ENCODE measurements around the gene UBXN11. TPM values are rescaled to one million over a fixed set of nuclear protein-coding genes. Genes with fewer than 3 reads are reported as not detected.

UBXN11 gene
- total RNA-seq, 6 donors from 2014 or later, result 25.7 to 194 (median 62.5) TPM

DNA sequence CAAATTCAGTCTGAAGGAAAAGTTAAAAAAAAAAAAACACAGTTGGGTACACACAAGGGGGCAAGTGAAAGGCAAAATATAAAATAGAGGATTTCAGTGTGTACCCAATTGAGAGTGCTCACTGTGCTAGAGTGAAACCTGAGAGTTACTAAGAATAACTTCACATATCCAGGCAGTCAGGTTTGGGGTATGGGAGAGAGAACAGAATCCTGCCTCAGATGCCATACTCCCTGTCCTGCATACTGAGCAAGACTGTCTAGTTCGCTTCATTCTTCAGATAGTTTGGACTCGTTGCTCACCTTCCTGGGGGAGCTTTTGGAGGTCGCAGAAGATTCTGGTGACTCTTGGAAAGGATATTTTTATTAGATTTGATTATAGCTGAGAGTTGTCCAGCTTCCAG lies 52.0 kb downstream of the UBXN11 start:
- Histone ChIP-seq H3K4me1 (no peaks in the 10 kb centered on the region), H3K9me3 (no peaks in the 10 kb centered on the region), H3K4me3 (no peak overlapping the region), H3K27me3 (no peaks in the 10 kb centered on the region), H3K27ac (no peak overlapping the region), H3K36me3 (peaks cover 0 to 33% (median 14%) of the 10 kb centered on the region in 4 donors)
- ATAC-seq (ENCODE audit: low FRiP score in 2 of 2) (no peak), DNase-seq (no peak)
- WGBS, 2 donors, result 78 to 93% methylated on average over 3 of the region's 3 CpGs
- TF ChIP-seq EP300 (IDR thresholded peaks at IDR 0.05) (no peak), POLR2A (IDR thresholded peaks at IDR 0.05) (no peak), POLR2AphosphoS5 (IDR thresholded peaks at IDR 0.05) (no peak), CTCF (IDR thresholded peaks at IDR 0.05) (no peak)

GRCh38 chr1:26252718-26253117 lies 53.7 kb downstream of the UBXN11 start:
- Histone ChIP-seq H3K36me3 (peaks cover 0 to 19% (median 6%) of the 10 kb centered on the region in 4 donors), H3K4me1 (no peaks in the 10 kb centered on the region), H3K4me3 (no peak overlapping the region), H3K9me3 (no peaks in the 10 kb centered on the region), H3K27ac (no peak overlapping the region), H3K27me3 (no peaks in the 10 kb centered on the region)
- no peak for TF ChIP-seq POLR2A (IDR thresholded peaks at IDR 0.05)
- no peak for DNase-seq
- 75 to 81% methylated on average over 7 of the region's 7 CpGs for WGBS, 2 donors
- no peak for ATAC-seq (ENCODE audit: low FRiP score in 2 of 2)

DNA sequence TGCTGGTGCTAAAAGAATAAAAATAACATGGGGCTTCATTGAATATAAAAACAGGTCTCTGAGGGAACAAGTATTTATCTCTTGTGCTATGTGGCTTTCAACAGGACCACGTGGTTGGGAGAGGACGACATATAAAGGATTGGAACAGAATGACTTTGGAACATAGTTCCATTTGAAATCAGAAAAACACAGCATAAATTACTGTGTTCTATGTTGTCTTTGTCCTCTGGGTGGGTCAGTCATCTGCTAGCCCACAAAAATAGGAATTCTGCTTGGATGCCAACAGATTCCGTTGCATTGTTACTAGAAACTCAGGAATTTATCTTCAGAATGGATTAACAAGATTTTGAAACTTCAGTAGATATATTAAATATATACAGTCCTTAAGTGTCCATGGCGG lies 66.5 kb downstream of the UBXN11 start:
- no peak for ATAC-seq (ENCODE audit: low FRiP score in 2 of 2)
- no peak for TF ChIP-seq POLR2AphosphoS5 (IDR thresholded peaks at IDR 0.05)
- TF ChIP-seq EP300 (IDR thresholded peaks at IDR 0.05), result no peak
- TF ChIP-seq CTCF (IDR thresholded peaks at IDR 0.05), result no peak
- TF ChIP-seq POLR2A (IDR thresholded peaks at IDR 0.05), result no peak
- Histone ChIP-seq H3K4me3 (no peak overlapping the region), H3K27me3 (no peaks in the 10 kb centered on the region), H3K9me3 (no peaks in the 10 kb centered on the region), H3K36me3 (peaks cover 0 to 10% (median 5%) of the 10 kb centered on the region in 4 donors), H3K4me1 (peaks cover 0 to 7% (median 4%) of the 10 kb centered on the region in 4 donors), H3K27ac (no peak overlapping the region)
- WGBS, 2 donors, result 93 to 96% methylated on average over 4 of the region's 4 CpGs
- no peak for DNase-seq

- no peak for TF ChIP-seq CTCF (IDR thresholded peaks at IDR 0.05)
- TF ChIP-seq POLR2A (IDR thresholded peaks at IDR 0.05), result no peak
- TF ChIP-seq EP300 (IDR thresholded peaks at IDR 0.05), result no peak
- no peak for TF ChIP-seq POLR2AphosphoS5 (IDR thresholded peaks at IDR 0.05)
- no peak overlapping the region for H3K4me3 ChIP-seq
- H3K4me1 ChIP-seq, result peaks cover 4 to 9% (median 6%) of the 10 kb centered on the region in 4 donors
- no peak for DNase-seq
- 63 to 65% methylated on average over 6 of the region's 6 CpGs for WGBS, 2 donors
- ATAC-seq (ENCODE audit: low FRiP score in 2 of 2), result no peak
- H3K27me3 ChIP-seq, result no peaks in the 10 kb centered on the region
- no peaks in the 10 kb centered on the region for H3K9me3 ChIP-seq
- no peak overlapping the region for H3K27ac ChIP-seq
- H3K36me3 ChIP-seq, result no peaks in the 10 kb centered on the region
Measured at GRCh38 chr1:26237230-26237966, 69.0 kb downstream of the UBXN11 start.

- H3K36me3 ChIP-seq, result no peaks in the 10 kb centered on the region
- TF ChIP-seq CTCF (IDR thresholded peaks at IDR 0.05), result no peak
- DNase-seq, result peak in 1 of 2 donors; percentile 25
- peak overlapping the region; percentile 79 to 95 (median 90) for H3K27ac ChIP-seq
- peak overlapping the region; percentile 66 to 84 (median 74) for H3K4me3 ChIP-seq
- no peak for ATAC-seq (ENCODE audit: low FRiP score in 2 of 2)
- peaks cover 4 to 9% (median 6%) of the 10 kb centered on the region in 4 donors for H3K4me1 ChIP-seq
- no peaks in the 10 kb centered on the region for H3K9me3 ChIP-seq
- WGBS, 2 donors, result 3 to 7% methylated on average over 30 of the region's 30 CpGs
- no peaks in the 10 kb centered on the region for H3K27me3 ChIP-seq
Measured at GRCh38 chr1:26234644-26235370, 71.6 kb downstream of the UBXN11 start.
